HG02840 (cell line): ENCODE measurements around the gene NPHP3.
"Not testable (repeated sequence)": the region's sequence is repeated elsewhere in the genome, so short reads cannot be mapped to it uniquely, and the experiment has no call there.

Experiments
- ATAC-seq: cut with Tn5 transposase; IDR thresholded peaks from one replicate; pipeline ENCODE4 v1.9.1; 2021; ENCODE audit warnings: mild to moderate bottlenecking, moderate library complexity, moderate number of reproducible peaks; ENCODE audit not compliant: unreplicated experiment, low FRiP score

The NPHP3 gene

GRCh38 chr3:132645058-132645457, 77.2 kb downstream of the NPHP3 start:
- ATAC-seq: no peak

- no peak for ATAC-seq
Observed at GRCh38 chr3:132643366-132643765, 78.8 kb downstream of the NPHP3 start.

GRCh38 chr3:132642539-132642847, 79.7 kb downstream of the NPHP3 start:
- no peak for ATAC-seq

GRCh38 chr3:132641837-132642538, 80.2 kb downstream of the NPHP3 start:
- no peak for ATAC-seq

- ATAC-seq: not testable (repeated sequence)
Observed at GRCh38 chr3:132641427-132641826, 80.8 kb downstream of the NPHP3 start.

- no peak for ATAC-seq
Observed at GRCh38 chr3:132638706-132639105, 83.5 kb downstream of the NPHP3 start.

- ATAC-seq: no peak
Observed at GRCh38 chr3:132637590-132637989, 84.6 kb downstream of the NPHP3 start.

GRCh38 chr3:132635052-132635451, 87.2 kb downstream of the NPHP3 start:
- ATAC-seq: no peak
